ENCODE data around the gene BBC3.

- no peak for TF ChIP-seq CTCF (optimal IDR thresholded peaks at IDR 0.05 in 1 of 3, IDR thresholded peaks at IDR 0.05 in 1 of 3, conservative IDR thresholded peaks at IDR 0.05 in 1 of 3; ENCODE audit: extremely low read depth in 1 of 3, insufficient read depth in 2 of 3, low read length in 3 of 3)
- TF ChIP-seq EZH2 (IDR thresholded peaks at IDR 0.05; ENCODE audit: low read length) = no peak
Observed at GRCh38 chr19:47270408-47270807, 39.4 kb upstream of the BBC3 start.
